HepG2 (cell line): ENCODE measurements around the gene GIPC1. TPM values are rescaled to one million over a fixed set of nuclear protein-coding genes. Genes with fewer than 3 reads are reported as not detected.
A peak's percentile ranks its signal among the peaks of the same experiment; 100 is the strongest.

Experiments
- ETV5 ChIP-seq: IDR thresholded peaks from 2 replicates; pipeline ENCODE4 v1.6.1; 2018; ENCODE audit warnings: missing biosample characterization, missing genetic modification reagents, inconsistent platforms, borderline replicate concordance
- FOXO4 ChIP-seq: sonication (generic); formaldehyde crosslinking; conservative IDR thresholded peaks from 2 replicates; pipeline ENCODE4 v1.8.1; 2023; ENCODE audit warnings: missing genetic modification reagents
- HOXA7 ChIP-seq: sonication (generic); formaldehyde crosslinking; IDR thresholded peaks from 2 replicates; pipeline ENCODE4 v1.8.1; 2022; ENCODE audit warnings: mild to moderate bottlenecking, missing genetic modification reagents, moderate library complexity
- PAXIP1 ChIP-seq: sonication (generic); formaldehyde crosslinking; conservative IDR thresholded peaks from 2 replicates; pipeline ENCODE4 v1.4.0; 2020; ENCODE audit warnings: mild to moderate bottlenecking, missing genetic modification reagents, moderate library complexity
- PBX3 ChIP-seq: sonication (generic); formaldehyde crosslinking; IDR thresholded peaks from 2 replicates; pipeline ENCODE4 v1.8.1; 2023; ENCODE audit warnings: missing genetic modification reagents, inconsistent platforms, borderline replicate concordance
- PLRG1 ChIP-seq: fragments of 450-650 bp; conservative IDR thresholded peaks from 2 replicates; pipeline ENCODE4 v1.6.1; 2016
- PRDM10 ChIP-seq: sonication (generic); formaldehyde crosslinking; IDR thresholded peaks from 2 replicates; pipeline ENCODE4 v1.4.0; 2020; ENCODE audit warnings: low read depth, missing genetic modification reagents
- RXRB ChIP-seq: IDR thresholded peaks from 2 replicates; pipeline ENCODE4 v1.6.1; 2016; ENCODE audit warnings: borderline replicate concordance, missing genetic modification reagents, missing compliant biosample characterization
- USF2 ChIP-seq, 2 experiments: sonication (generic) in 1 of 2; formaldehyde crosslinking in 1 of 2; IDR thresholded peaks; 2 replicates each; pipeline versions ENCODE4 v1.5.1 to v1.6.1; 2011 to 2020; ENCODE audit warnings: borderline replicate concordance in 1 of 2, low read depth in 1 of 2, low read length in 1 of 2, mild to moderate bottlenecking in 1 of 2, missing genetic modification reagents in 1 of 2, moderate library complexity in 1 of 2
- ZFP36 ChIP-seq: fragments of 150-350 bp; IDR thresholded peaks from 2 replicates; pipeline ENCODE4 v1.6.1; 2018; ENCODE audit warnings: borderline replicate concordance, low read length, low read depth; ENCODE audit not compliant: partially characterized antibody
- ZNF30 ChIP-seq: sonication (generic); formaldehyde crosslinking; IDR thresholded peaks from 2 replicates; pipeline ENCODE4 v1.5.0; 2020; ENCODE audit warnings: mild to moderate bottlenecking, missing genetic modification reagents
- ZNF614 ChIP-seq: IDR thresholded peaks from 2 replicates; pipeline ENCODE4 v1.6.1; 2018; ENCODE audit warnings: missing biosample characterization, missing genetic modification reagents, inconsistent platforms, borderline replicate concordance
- polyA plus RNA-seq, 8 experiments: library from polyadenylated mRNA; depleted of rRNA in 3 of 8; stranded (reverse) in 7 of 8; unstranded in 1 of 8; fragments of >200 nt; fragmentation: Illumina TruSeq in 4 of 8; extraction: Trizol in 4 of 8; gene quantifications; 2 replicates each; pipeline versions ENCODE4 v1.2.1 to v1.2.3, GENCODE V29; 2011 to 2016; ENCODE audit warnings: low read depth in 4 of 8, missing spikeins in 1 of 8, mixed read lengths in 1 of 8; ENCODE audit not compliant: insufficient read depth in 1 of 8
- total RNA-seq, 5 experiments: library from RNA; depleted of rRNA; stranded (reverse); fragments of >200 nt; fragmentation: Illumina TruSeq; extraction: Trizol; gene quantifications; 2 replicates each; pipeline ENCODE4 v1.2.3, GENCODE V29; 2016; ENCODE audit warnings: low read depth in 1 of 5
- TF ChIP-seq, protein P1 (sequence below): sonication (generic); formaldehyde crosslinking; IDR thresholded peaks from 2 replicates; pipeline ENCODE4 v1.4.0; 2020; ENCODE audit warnings: mild to moderate bottlenecking, missing genetic modification reagents

GIPC1 gene
- total and polyA plus RNA-seq, 2 of the 13 experiments (the other 11 are each of a cell fraction or from before 2014, with no cell fraction given): 27.1 to 48.1 TPM

DNA sequence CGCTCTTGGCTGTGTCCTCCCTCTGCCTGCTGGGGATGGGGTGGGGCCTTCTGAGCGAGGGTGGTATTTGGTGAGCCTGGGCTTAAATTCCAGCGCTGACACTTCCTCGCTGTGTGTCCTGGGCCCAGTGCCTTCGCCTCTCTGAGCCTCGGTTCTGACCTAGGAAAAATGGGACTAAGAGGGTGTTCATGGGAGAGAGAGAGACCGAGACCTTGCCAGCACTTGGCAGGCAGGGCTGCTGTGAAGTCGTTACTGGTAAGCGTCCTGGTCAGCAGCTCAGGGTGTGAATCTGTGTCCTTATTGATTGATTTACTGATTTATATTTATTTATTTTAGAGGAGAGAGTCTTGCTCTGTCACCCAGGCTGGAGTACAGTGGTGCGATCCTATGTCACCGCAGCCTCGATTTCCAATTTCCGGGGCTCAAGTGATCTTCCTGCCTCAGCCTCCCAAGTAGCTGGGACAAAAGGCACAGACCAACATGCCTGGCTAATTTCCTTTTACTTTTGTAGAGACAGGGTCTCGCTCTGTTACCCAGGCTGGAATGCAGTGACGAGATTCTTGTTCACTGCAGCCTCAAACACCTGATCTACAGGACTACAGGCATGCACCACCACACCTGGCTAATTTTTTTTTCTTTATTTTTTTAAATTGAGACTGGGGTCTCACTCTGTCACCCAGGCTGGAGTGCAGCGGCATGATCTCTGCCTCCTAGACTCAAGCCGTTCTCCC, 60.4 kb downstream of the GIPC1 start (continued):
- TF ChIP-seq PAXIP1 (0 out of 2 replicates have a peak, but pooled peaks have one; percentile 11), ETV5 (CRISPR knock-in tag) (no peak), PLRG1 (no peak), PBX3 (no peak), FOXO4 (no peak), HOXA7 (CRISPR knock-in tag) (no peak), ZNF30 (CRISPR knock-in tag) (no peak), ZFP36 (peak; percentile 38), USF2 (IDR thresholded peaks at IDR 0.05; ENCODE audit: low read depth, low read length) (no peak), USF2 (CRISPR knock-in tag; IDR thresholded peaks at IDR 0.05; ENCODE audit: borderline replicate concordance) (0 out of 2 replicates have a peak, but pooled peaks have one; percentile 6), ZNF614 (CRISPR knock-in tag) (no peak), PRDM10 (no peak), RXRB (CRISPR knock-in tag) (no peak)
- TF ChIP-seq, protein P1, sequence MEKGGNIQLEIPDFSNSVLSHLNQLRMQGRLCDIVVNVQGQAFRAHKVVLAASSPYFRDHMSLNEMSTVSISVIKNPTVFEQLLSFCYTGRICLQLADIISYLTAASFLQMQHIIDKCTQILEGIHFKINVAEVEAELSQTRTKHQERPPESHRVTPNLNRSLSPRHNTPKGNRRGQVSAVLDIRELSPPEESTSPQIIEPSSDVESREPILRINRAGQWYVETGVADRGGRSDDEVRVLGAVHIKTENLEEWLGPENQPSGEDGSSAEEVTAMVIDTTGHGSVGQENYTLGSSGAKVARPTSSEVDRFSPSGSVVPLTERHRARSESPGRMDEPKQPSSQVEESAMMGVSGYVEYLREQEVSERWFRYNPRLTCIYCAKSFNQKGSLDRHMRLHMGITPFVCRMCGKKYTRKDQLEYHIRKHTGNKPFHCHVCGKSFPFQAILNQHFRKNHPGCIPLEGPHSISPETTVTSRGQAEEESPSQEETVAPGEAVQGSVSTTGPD (CRISPR knock-in tag): no peak
